CD4-positive, alpha-beta T cell treated with Interleukin-2 at 100 ng/mL for 4 hours (primary cell): ENCODE results near the gene MFSD12.
"Not testable (repeated sequence)": the region's sequence is repeated elsewhere in the genome, so short reads cannot be mapped to it uniquely, and the experiment has no call there.

ENCODE experiments used
- DNase-seq: peaks from one replicate; pipeline ENCODE4 v3.0.0-alpha.2; 2020; ENCODE audit warnings: low spot score

The MFSD12 gene

DNA sequence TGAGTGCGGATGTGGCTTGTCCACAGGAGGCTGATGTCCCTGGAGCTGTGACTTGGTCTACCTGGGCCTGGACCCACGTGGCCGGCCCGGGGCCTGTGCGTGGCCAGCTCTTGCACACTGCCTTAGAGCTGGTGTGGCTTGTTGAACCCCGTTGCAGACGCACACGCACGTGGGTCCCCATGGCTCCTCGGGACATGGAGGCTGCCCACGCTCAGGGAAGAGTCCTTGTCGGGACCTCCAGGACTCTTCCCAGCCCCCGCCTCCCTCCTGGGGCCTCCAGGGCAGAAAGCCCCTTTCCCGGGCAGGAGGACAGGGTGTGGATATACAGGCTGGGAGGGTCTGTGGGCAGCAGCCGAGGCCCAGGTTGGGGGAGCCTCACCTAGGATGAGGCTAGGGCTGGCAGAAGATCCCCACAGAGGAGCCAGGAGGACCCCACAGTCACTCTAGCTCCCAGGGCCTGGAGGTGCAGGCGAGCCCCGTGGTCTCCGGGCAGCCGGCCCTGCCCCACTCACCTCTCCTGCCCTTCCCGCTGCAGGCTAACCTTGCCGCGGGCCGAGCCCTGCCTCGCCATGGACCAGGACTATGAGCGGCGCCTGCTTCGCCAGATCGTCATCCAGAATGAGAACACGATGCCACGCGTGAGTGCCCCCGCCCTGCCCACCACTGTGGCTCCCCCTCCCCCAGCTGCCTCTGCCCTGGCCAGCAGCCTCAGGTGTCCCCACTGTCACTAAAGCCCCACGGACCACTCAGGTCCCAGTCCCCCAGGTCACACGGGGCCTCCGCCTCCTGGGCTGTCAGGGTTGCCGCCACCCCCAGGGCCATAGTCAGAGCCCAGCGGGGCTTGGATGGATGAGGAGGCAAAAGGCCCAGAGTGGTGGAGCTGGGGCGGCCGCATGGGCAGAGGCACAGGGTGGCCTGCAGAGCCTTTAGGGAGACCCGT, 34.7 kb downstream of the MFSD12 start:
- no peak for DNase-seq

- DNase-seq = no peak
Observed at GRCh38 chr19:3521104-3521445, 36.3 kb downstream of the MFSD12 start.

GRCh38 chr19:3520166-3521103, 37.0 kb downstream of the MFSD12 start:
- no peak for DNase-seq

- DNase-seq = no peak
Observed at GRCh38 chr19:3519126-3519525, 38.3 kb downstream of the MFSD12 start.

GRCh38 chr19:3518659-3519058, 38.7 kb downstream of the MFSD12 start:
- DNase-seq = no peak

GRCh38 chr19:3518255-3518654, 39.1 kb downstream of the MFSD12 start:
- DNase-seq = no peak

DNA sequence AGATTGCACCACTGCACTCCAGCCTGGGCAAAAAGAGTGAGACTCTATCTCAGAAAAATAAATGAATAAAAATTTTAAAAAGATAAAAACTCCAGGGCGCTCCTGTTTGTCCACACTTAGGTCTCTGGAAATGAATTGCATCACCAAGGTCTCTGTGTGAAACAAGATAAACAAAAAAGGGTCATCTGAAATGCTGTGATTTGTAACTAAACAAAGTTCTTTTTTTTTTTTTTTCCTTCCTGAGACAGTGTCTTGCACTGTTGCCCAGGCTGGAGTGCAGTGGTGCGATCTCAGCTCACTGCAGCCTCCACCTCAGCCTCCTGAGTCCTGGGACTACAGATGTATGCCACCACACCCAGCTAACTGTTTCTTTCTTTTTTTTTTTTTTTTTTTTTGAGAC, 39.7 kb downstream of the MFSD12 start:
- no peak for DNase-seq

GRCh38 chr19:3516675-3517207, 40.6 kb downstream of the MFSD12 start:
- peak; percentile 65 for DNase-seq

DNA sequence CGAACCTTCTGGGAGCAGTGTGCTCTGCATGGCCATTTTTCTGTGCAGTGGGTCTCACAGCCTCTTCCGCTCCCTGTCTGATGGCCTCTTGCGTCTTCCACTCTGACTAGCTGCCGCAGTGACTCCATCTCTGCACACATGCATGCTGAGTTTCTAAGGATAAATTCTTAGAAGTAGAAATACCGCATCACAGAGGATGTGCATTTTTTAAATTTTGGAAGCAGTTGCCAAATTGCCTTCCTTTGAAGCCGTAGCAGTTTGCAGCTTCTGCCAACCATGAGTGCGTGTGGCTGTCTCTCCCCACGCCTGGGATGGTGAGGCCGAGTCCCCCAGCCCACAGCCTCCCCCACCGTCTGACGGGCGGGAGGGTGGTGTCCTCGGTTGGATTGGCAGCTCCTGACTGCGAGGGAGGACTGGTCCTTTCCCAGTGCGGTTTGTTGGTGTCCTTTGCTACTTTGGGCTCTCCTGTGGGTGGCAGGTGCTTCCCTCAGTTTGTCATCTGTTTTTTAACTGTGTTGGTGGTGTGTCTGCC, 41.4 kb downstream of the MFSD12 start:
- DNase-seq = no peak

- no peak for DNase-seq
Observed at GRCh38 chr19:3514930-3515329, 42.5 kb downstream of the MFSD12 start.

DNA sequence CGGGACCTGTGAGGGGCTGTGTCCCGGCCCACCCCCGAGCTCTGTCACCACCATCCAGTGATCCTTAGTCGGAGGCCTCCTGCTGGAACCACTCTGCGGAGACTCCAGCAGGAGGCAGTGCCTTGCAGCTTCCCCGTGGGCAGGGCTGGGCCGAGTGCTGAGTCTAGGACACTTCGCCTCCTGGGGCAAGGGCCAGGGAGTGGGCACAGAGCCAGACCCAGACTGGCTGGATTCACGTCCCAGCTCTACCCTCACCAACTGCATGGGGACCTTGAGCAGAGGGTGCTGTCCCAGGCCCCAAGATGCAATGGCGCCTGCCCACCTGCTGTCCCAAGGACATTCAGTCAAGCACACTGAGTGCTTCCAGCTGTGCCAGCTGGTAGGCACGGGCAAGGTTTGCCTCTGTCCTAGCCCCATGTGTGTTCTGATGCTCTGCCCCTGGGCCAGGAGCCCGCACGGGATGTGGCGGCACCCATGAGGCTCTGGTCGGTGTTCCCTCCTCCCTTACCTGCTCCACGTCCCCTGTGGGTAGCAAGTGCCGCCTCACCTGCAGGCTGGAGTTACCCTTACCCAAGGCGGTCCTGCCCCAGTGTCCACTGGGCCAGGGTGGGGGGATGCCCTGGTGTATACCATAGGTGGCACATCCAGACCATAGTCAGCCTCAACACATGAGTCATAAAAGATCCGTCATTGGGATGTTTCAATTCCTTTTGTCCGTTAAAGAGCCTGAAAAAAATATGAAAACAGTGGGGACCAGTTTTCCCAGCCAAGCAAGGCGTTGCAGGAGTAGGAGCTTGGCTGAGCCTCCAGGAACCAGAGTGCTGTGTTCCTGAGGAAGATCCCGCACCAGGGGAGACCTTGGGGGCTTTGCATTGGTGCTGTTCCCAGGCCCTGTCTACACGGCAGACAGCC, 43.9 kb downstream of the MFSD12 start:
- no peak for DNase-seq

GRCh38 chr19:3512562-3513228, 44.7 kb downstream of the MFSD12 start:
- DNase-seq = no peak

GRCh38 chr19:3511506-3512251, 45.7 kb downstream of the MFSD12 start:
- no peak for DNase-seq

DNA sequence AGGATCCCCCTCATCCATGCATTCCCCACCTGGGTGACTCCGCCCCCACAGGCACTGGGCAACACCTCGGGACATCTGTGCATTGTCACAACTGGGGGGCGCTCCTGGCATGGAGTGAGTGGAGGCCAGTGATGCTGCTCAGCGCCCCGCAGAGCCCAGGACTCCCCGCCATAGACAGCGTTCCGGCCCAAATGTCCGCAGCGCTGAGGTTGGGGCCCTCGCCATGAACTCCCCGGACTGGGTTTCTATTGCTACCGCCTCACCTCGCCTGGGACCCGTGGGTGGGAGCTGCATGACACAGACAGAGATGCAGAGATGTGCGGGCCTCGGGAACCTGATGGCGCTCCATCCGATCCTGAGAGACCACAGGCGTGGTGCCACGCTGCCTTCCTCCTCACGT, 46.7 kb downstream of the MFSD12 start:
- no peak for DNase-seq

DNA sequence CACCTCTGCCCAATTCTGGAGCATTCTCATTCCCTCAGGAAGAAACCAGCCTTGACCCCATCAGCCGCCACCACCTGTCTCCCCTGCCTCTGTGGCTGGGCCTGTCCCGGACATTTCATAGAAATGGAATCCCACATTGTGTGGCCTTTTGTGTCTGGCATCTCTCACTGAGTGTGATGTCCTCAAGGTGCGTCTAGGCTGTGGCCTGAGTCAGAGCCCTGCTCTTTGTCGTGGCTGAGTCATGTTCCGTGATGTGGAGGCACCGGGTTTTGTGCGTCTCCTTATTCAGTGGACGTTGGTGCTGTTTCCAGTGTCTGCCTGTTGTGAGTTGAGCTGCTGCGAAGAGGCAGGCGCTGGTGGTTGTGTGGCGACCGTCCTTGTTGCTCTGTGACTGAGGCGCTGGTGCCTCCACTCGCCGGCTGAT, 47.8 kb downstream of the MFSD12 start:
- DNase-seq = peak; percentile 7

DNA sequence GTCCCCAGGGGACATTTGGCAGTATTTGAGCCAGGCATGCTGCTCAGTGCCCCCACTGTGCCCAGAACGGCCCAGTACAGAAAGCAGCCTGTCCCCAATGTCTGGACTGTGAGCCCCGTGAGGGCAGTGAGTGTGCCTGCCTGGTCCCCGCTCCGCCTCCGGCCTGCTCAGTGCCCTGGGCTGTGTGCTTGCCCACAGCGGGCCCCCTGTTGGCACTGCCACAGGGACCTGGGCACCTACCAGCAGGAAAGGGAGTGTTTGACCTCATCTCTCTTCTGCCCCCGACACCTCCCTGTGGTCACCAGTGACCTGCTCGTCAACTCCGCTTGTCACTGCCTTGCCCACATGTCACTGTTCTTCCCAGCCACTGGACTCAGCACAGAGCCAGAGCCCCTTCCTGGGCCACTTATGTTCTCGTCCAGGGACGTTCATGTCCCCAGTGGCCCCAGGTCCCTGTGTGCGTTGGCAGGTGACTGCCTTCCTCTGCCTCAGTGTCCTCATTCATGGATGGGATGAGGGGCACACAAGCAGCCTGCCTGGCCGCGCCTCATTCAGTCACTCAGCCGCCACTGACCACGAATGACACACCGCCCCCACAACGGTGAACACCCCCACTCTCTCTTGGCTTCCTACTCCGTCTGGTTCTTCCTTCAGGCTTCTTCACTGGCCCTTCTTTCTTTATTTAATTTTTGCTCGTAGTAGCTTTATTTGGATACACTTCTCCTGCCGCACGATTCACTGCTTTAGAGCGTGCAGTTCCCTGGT, 48.4 kb downstream of the MFSD12 start:
- DNase-seq = no peak

- not testable (repeated sequence) for DNase-seq
Observed at GRCh38 chr19:3508121-3508661, 49.2 kb downstream of the MFSD12 start.

GRCh38 chr19:3507371-3508120, 49.8 kb downstream of the MFSD12 start:
- DNase-seq = peak; percentile 58
